IgD-negative memory B cell (primary cell): ENCODE results near the gene SLC28A1. TPM values are rescaled to one million over a fixed set of nuclear protein-coding genes. Genes with fewer than 3 reads are reported as not detected.
A peak's percentile ranks its signal among the peaks of the same experiment; 100 is the strongest.

Experiments used
- H3K27ac Mint-ChIP-seq, 3 donors: one replicate each; pipeline ENCODE4 v1.8.0; 2020 to 2022; ENCODE audit warnings: mild to moderate bottlenecking in 3 of 3, mixed read lengths in 3 of 3, moderate library complexity in 1 of 3
- H3K27me3 Mint-ChIP-seq: one replicate; pipeline ENCODE4 v1.8.0; 2021; ENCODE audit warnings: mixed read lengths
- H3K36me3 Mint-ChIP-seq: one replicate; pipeline ENCODE4 v1.8.0; 2020; ENCODE audit warnings: mild to moderate bottlenecking, mixed read lengths
- H3K4me1 Mint-ChIP-seq, 3 donors: one replicate each; pipeline ENCODE4 v1.8.0; 2020 to 2022; ENCODE audit warnings: mixed read lengths in 3 of 3, mild to moderate bottlenecking in 1 of 3
- H3K4me3 Mint-ChIP-seq, 4 donors: one replicate each; pipeline ENCODE4 v1.8.0; 2020 to 2022; ENCODE audit warnings: mild to moderate bottlenecking in 4 of 4, mixed read lengths in 4 of 4, moderate library complexity in 3 of 4
- H3K9me3 Mint-ChIP-seq, 3 donors: one replicate each; pipeline ENCODE4 v1.8.0; 2020 to 2021; ENCODE audit warnings: mixed read lengths in 3 of 3, mild to moderate bottlenecking in 1 of 3
- polyA plus RNA-seq: library from polyadenylated mRNA; unstranded; fragments of 300-500 nt; fragmentation: Illumina TruSeq; gene quantifications from one replicate; pipeline ENCODE4 v1.2.3, GENCODE V29; 2021

SLC28A1 gene
- polyA plus RNA-seq, 1 donor from 2014 or later: not detected

- peaks cover 7% of the 10 kb centered on the region for H3K27me3 Mint-ChIP-seq
- peak overlapping the region in 2 of 4 donors; percentile 18 to 72 for H3K4me3 Mint-ChIP-seq
- H3K9me3 Mint-ChIP-seq: no peaks in the 10 kb centered on the region
- H3K36me3 Mint-ChIP-seq: peaks cover 1% of the 10 kb centered on the region
- H3K27ac Mint-ChIP-seq: no peak overlapping the region
- H3K4me1 Mint-ChIP-seq: no peaks in the 10 kb centered on the region
Measured at GRCh38 chr15:84887938-84888337, 3.5 kb downstream of the SLC28A1 start.

- H3K4me3 Mint-ChIP-seq: no peak overlapping the region
- peaks cover 7% of the 10 kb centered on the region for H3K27me3 Mint-ChIP-seq
- no peaks in the 10 kb centered on the region for H3K9me3 Mint-ChIP-seq
- H3K36me3 Mint-ChIP-seq: peaks cover 3% of the 10 kb centered on the region
- no peaks in the 10 kb centered on the region for H3K4me1 Mint-ChIP-seq
- no peak overlapping the region for H3K27ac Mint-ChIP-seq
Measured at GRCh38 chr15:84888639-84889038, 4.2 kb downstream of the SLC28A1 start.

GRCh38 chr15:84889313-84889990 is 5.0 kb downstream of the SLC28A1 start:
- no peaks in the 10 kb centered on the region for H3K9me3 Mint-ChIP-seq
- H3K27me3 Mint-ChIP-seq: peaks cover 9% of the 10 kb centered on the region
- peaks cover 3% of the 10 kb centered on the region for H3K36me3 Mint-ChIP-seq
- no peaks in the 10 kb centered on the region for H3K4me1 Mint-ChIP-seq
- H3K4me3 Mint-ChIP-seq: no peak overlapping the region
- H3K27ac Mint-ChIP-seq: no peak overlapping the region

- Mint-ChIP-seq H3K36me3 (peaks cover 3% of the 10 kb centered on the region), H3K9me3 (no peaks in the 10 kb centered on the region), H3K4me1 (no peaks in the 10 kb centered on the region), H3K27ac (peak overlapping the region in 1 of 3 donors; percentile 50), H3K4me3 (no peak overlapping the region), H3K27me3 (peaks cover 12% of the 10 kb centered on the region)
Measured at GRCh38 chr15:84889991-84890669, 5.7 kb downstream of the SLC28A1 start.

- Mint-ChIP-seq H3K9me3 (no peaks in the 10 kb centered on the region), H3K27me3 (peaks cover 12% of the 10 kb centered on the region), H3K4me3 (no peak overlapping the region), H3K27ac (peak overlapping the region in 2 of 3 donors; percentile 25 to 50), H3K36me3 (peaks cover 3% of the 10 kb centered on the region), H3K4me1 (no peaks in the 10 kb centered on the region)
Measured at GRCh38 chr15:84890670-84891162, 6.3 kb downstream of the SLC28A1 start.

GRCh38 chr15:84891339-84891738 is 6.9 kb downstream of the SLC28A1 start:
- peaks cover 13% of the 10 kb centered on the region for H3K27me3 Mint-ChIP-seq
- no peaks in the 10 kb centered on the region for H3K4me1 Mint-ChIP-seq
- H3K9me3 Mint-ChIP-seq: no peaks in the 10 kb centered on the region
- peaks cover 3% of the 10 kb centered on the region for H3K36me3 Mint-ChIP-seq
- H3K27ac Mint-ChIP-seq: no peak overlapping the region
- no peak overlapping the region for H3K4me3 Mint-ChIP-seq

- H3K4me3 Mint-ChIP-seq: no peak overlapping the region
- peaks cover 13% of the 10 kb centered on the region for H3K27me3 Mint-ChIP-seq
- no peaks in the 10 kb centered on the region for H3K9me3 Mint-ChIP-seq
- peaks cover 3% of the 10 kb centered on the region for H3K36me3 Mint-ChIP-seq
- no peak overlapping the region for H3K27ac Mint-ChIP-seq
- no peaks in the 10 kb centered on the region for H3K4me1 Mint-ChIP-seq
Measured at GRCh38 chr15:84892786-84893307, 8.4 kb downstream of the SLC28A1 start.

GRCh38 chr15:84893607-84894006 is 9.1 kb downstream of the SLC28A1 start:
- peaks cover 13% of the 10 kb centered on the region for H3K27me3 Mint-ChIP-seq
- no peak overlapping the region for H3K4me3 Mint-ChIP-seq
- no peak overlapping the region for H3K27ac Mint-ChIP-seq
- H3K36me3 Mint-ChIP-seq: peaks cover 3% of the 10 kb centered on the region
- no peaks in the 10 kb centered on the region for H3K4me1 Mint-ChIP-seq
- no peaks in the 10 kb centered on the region for H3K9me3 Mint-ChIP-seq

- Mint-ChIP-seq H3K9me3 (peaks cover 0 to 7% (median 5%) of the 10 kb centered on the region in 3 donors), H3K27me3 (peaks cover 14% of the 10 kb centered on the region), H3K4me1 (no peaks in the 10 kb centered on the region), H3K36me3 (peaks cover 3% of the 10 kb centered on the region), H3K4me3 (no peak overlapping the region), H3K27ac (no peak overlapping the region)
Measured at GRCh38 chr15:84894736-84895425, 10.4 kb downstream of the SLC28A1 start.

GRCh38 chr15:84898761-84899160 is 14.3 kb downstream of the SLC28A1 start:
- peaks cover 0 to 12% (median 9%) of the 10 kb centered on the region in 3 donors for H3K9me3 Mint-ChIP-seq
- peaks cover 7% of the 10 kb centered on the region for H3K27me3 Mint-ChIP-seq
- H3K4me1 Mint-ChIP-seq: no peaks in the 10 kb centered on the region
- H3K36me3 Mint-ChIP-seq: peaks cover 1% of the 10 kb centered on the region
- peak overlapping the region in 1 of 4 donors; percentile 52 for H3K4me3 Mint-ChIP-seq
- H3K27ac Mint-ChIP-seq: no peak overlapping the region

- peaks cover 3% of the 10 kb centered on the region for H3K27me3 Mint-ChIP-seq
- peak overlapping the region in 1 of 3 donors; percentile 55 for H3K27ac Mint-ChIP-seq
- H3K9me3 Mint-ChIP-seq: peaks cover 0 to 12% (median 9%) of the 10 kb centered on the region in 3 donors
- H3K36me3 Mint-ChIP-seq: peaks cover 1% of the 10 kb centered on the region
- no peak overlapping the region for H3K4me3 Mint-ChIP-seq
- no peaks in the 10 kb centered on the region for H3K4me1 Mint-ChIP-seq
Measured at GRCh38 chr15:84899750-84900149, 15.3 kb downstream of the SLC28A1 start.

- H3K36me3 Mint-ChIP-seq: peaks cover 1% of the 10 kb centered on the region
- H3K4me3 Mint-ChIP-seq: no peak overlapping the region
- H3K27ac Mint-ChIP-seq: no peak overlapping the region
- H3K9me3 Mint-ChIP-seq: peaks cover 0 to 12% (median 9%) of the 10 kb centered on the region in 3 donors
- H3K4me1 Mint-ChIP-seq: no peaks in the 10 kb centered on the region
- H3K27me3 Mint-ChIP-seq: peaks cover 1% of the 10 kb centered on the region
Measured at GRCh38 chr15:84901540-84901939, 17.1 kb downstream of the SLC28A1 start.

GRCh38 chr15:84903751-84904150 is 19.3 kb downstream of the SLC28A1 start:
- Mint-ChIP-seq H3K9me3 (peaks cover 0 to 12% (median 9%) of the 10 kb centered on the region in 3 donors), H3K27ac (no peak overlapping the region), H3K4me1 (no peaks in the 10 kb centered on the region), H3K27me3 (peaks cover 2% of the 10 kb centered on the region), H3K36me3 (peaks cover 1% of the 10 kb centered on the region), H3K4me3 (no peak overlapping the region)

GRCh38 chr15:84904419-84904818 is 20.0 kb downstream of the SLC28A1 start:
- H3K4me1 Mint-ChIP-seq: no peaks in the 10 kb centered on the region
- H3K9me3 Mint-ChIP-seq: peaks cover 0 to 8% (median 5%) of the 10 kb centered on the region in 3 donors
- H3K4me3 Mint-ChIP-seq: no peak overlapping the region
- no peak overlapping the region for H3K27ac Mint-ChIP-seq
- peaks cover 1% of the 10 kb centered on the region for H3K36me3 Mint-ChIP-seq
- peaks cover 3% of the 10 kb centered on the region for H3K27me3 Mint-ChIP-seq
